ENCODE data around the gene NADK. TPM values are rescaled to one million over a fixed set of nuclear protein-coding genes. Genes with fewer than 3 reads are reported as not detected.

Gene NADK
- total RNA-seq, 2 donors from 2014 or later, result 39.0 to 90.2 TPM

DNA sequence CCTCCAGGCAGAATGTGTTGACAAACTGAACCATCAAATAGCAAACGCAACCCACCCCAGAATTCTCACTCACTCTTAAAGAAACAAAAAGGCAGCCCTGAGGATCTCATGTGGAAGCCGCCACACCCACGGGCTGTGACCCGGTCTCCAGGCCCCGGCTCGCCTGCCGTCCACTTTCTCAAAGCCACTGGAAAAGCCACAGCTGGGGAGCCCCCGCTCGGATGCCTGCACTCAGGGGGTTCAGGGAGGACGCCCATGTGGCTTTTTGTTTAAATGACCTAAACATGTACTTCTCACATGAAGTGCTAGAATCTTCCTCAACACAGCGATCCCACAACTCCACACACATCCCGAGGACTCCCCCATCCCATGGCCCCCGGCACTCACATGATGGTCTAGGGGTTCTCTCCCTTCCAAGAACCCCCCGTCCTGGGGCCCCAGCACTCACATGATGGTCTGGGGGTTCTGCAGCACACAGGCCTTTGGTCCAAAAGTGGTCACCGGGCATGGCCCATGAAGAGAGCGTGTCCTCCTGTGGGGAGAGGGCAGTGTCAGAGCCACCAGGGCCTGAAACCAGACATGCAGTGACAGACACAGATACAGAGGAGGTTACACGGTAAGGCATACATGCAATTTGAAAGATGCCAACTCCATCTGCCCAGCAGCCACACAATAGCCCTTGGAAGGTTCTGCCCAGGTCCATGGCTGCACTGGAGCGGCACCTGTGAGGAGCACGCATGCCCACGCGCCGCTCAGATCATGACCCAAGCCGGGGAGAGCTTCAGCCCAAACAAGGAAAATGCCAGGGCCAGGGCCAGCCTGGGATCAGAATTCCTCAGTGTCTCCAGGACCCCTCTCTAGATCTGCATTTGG is 16.5 kb downstream of the NADK start:
- H3K27ac Mint-ChIP-seq, result no peak overlapping the region
- no peaks in the 10 kb centered on the region for H3K4me1 Mint-ChIP-seq
- no peak for ATAC-seq (replicated peaks)
- no peaks in the 10 kb centered on the region for H3K27me3 Mint-ChIP-seq
- H3K4me3 Mint-ChIP-seq, result no peak overlapping the region
- peaks cover 90% of the 10 kb centered on the region for H3K36me3 Mint-ChIP-seq (ENCODE audit: low read depth)
- no peaks in the 10 kb centered on the region for H3K9me3 Mint-ChIP-seq

GRCh38 chr1:1760715-1761114 is 17.6 kb downstream of the NADK start:
- no peak overlapping the region for H3K27ac Mint-ChIP-seq
- no peaks in the 10 kb centered on the region for H3K27me3 Mint-ChIP-seq
- no peaks in the 10 kb centered on the region for H3K4me1 Mint-ChIP-seq
- no peak for ATAC-seq (replicated peaks)
- H3K4me3 Mint-ChIP-seq, result no peak overlapping the region
- no peaks in the 10 kb centered on the region for H3K9me3 Mint-ChIP-seq
- H3K36me3 Mint-ChIP-seq (ENCODE audit: low read depth), result peaks cover 88% of the 10 kb centered on the region

DNA sequence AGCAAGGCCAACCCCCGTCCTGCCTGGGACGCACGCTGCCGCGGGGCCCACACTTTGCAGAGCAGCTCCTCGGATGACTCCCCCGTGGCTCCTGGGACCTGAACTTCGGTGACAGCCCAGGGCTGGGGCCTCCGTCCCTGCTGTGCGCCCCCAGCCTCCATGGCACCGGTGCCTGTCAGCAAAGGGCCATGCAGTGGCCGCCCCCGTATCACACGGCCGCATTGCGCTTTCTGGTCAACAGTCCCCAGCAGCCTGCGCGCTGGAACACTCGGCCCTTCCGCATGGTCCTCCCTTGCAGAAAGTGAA is 18.0 kb downstream of the NADK start:
- H3K4me1 Mint-ChIP-seq, result no peaks in the 10 kb centered on the region
- H3K9me3 Mint-ChIP-seq, result no peaks in the 10 kb centered on the region
- no peak for ATAC-seq (replicated peaks)
- H3K27me3 Mint-ChIP-seq, result no peaks in the 10 kb centered on the region
- H3K4me3 Mint-ChIP-seq, result no peak overlapping the region
- H3K27ac Mint-ChIP-seq, result no peak overlapping the region
- peaks cover 86% of the 10 kb centered on the region for H3K36me3 Mint-ChIP-seq (ENCODE audit: low read depth)

- Mint-ChIP-seq H3K4me3 (no peak overlapping the region), H3K36me3 (ENCODE audit: low read depth) (peaks cover 86% of the 10 kb centered on the region), H3K27ac (no peak overlapping the region), H3K27me3 (no peaks in the 10 kb centered on the region), H3K4me1 (no peaks in the 10 kb centered on the region), H3K9me3 (no peaks in the 10 kb centered on the region)
- no peak for ATAC-seq (replicated peaks)
Observed at GRCh38 chr1:1759456-1760344, 18.6 kb downstream of the NADK start.

DNA sequence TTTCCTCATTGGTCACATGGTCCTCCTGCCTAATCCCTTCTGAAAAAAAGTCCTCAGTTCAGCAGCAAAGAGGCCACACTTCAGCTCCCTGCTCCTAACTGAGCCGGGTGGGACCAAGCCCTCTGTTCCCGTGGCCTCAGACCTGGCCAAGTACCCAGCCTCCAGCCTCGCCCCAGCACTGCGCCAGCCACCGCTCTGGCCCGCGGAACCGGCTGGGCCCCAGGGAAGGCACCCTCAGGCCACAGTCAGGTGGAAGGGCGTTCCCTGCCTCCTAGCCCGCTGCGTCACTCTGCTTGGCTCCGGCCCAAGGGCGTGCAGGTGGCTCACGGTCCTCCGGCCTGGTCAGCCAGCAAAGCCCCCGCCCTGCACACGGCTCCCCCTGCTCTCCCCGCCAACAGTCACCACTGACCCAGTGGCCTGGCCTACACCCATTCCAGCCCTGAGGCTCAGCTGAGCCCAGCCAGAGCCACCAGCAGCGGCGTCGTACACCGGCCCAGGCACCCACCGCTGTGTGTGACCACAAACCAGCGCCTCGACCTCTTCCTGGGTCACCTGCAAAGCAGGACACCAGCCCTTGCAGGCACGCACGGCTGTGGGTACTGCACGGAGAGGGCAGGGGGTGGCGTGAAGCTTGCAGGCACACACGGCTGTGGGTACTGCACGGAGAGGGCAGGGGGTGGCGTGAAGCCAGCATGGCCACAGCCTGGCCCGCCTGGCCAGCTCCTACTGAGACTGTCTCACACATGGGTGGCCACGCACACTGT is 19.4 kb downstream of the NADK start:
- no peak overlapping the region for H3K27ac Mint-ChIP-seq
- ATAC-seq (replicated peaks), result no peak
- H3K4me1 Mint-ChIP-seq, result no peaks in the 10 kb centered on the region
- H3K36me3 Mint-ChIP-seq (ENCODE audit: low read depth), result peaks cover 79% of the 10 kb centered on the region
- H3K9me3 Mint-ChIP-seq, result no peaks in the 10 kb centered on the region
- H3K27me3 Mint-ChIP-seq, result no peaks in the 10 kb centered on the region
- no peak overlapping the region for H3K4me3 Mint-ChIP-seq

DNA sequence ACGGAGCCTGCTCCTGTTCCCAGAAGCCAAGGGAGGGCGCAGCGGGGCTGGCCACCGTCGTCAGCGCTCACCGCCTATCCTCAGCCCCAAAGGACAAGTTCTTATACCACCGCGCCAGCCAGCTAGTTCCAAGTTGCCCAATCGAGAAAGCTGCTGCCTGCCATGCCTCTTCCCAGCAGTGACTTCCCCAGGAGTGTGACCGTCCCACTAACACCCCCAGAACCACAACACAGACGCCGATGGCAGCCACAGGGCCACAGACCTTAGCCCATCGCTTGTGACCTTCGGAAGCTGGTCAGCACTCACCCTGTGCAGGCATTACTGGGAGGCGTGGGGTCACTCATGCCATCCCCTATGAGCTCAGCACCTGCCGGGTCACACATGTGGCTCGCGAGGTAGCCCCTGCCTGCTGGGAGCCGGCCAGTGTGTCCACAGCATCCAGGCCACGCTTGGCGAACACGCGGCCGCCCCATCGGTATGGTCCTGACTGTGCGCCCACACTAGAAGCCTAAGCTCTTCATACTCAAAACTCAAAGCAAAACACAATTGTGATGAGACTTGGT is 20.1 kb downstream of the NADK start:
- no peaks in the 10 kb centered on the region for H3K27me3 Mint-ChIP-seq
- H3K4me1 Mint-ChIP-seq, result no peaks in the 10 kb centered on the region
- no peak overlapping the region for H3K4me3 Mint-ChIP-seq
- no peak overlapping the region for H3K27ac Mint-ChIP-seq
- no peak for ATAC-seq (replicated peaks)
- H3K9me3 Mint-ChIP-seq, result no peaks in the 10 kb centered on the region
- H3K36me3 Mint-ChIP-seq (ENCODE audit: low read depth), result peaks cover 72% of the 10 kb centered on the region

DNA sequence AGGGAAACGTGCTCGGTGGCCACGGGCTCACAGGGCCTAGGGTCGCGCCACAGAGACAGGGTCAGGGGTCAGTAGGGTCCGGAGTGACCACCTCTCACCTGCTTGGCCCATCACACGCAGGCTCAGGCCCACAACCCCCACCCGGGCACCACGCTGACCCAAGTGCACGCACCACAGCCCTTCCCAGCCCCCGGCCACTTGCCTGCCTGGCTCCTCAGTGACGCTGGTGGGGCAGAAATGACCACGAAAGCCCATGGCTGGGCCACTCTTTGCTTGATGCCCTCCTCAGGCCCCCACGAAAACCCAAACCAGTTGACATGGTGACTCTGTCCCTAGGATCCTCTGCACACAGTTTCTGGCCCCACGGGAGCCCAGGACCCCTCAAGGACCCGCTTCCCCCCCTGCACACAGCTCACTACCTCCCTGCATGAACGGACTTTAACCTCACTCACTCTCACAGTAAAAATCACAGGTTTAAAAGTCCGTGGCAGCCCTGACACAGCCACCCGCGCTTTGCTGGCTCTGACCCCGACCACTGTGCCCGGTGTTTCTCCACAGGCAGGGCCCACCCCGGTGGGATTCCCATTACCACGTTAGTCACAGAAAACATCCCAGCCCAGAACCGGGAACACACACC is 20.7 kb downstream of the NADK start:
- Mint-ChIP-seq H3K27ac (no peak overlapping the region), H3K36me3 (ENCODE audit: low read depth) (peaks cover 66% of the 10 kb centered on the region), H3K4me3 (no peak overlapping the region), H3K4me1 (no peaks in the 10 kb centered on the region), H3K27me3 (no peaks in the 10 kb centered on the region), H3K9me3 (no peaks in the 10 kb centered on the region)
- no peak for ATAC-seq (replicated peaks)

DNA sequence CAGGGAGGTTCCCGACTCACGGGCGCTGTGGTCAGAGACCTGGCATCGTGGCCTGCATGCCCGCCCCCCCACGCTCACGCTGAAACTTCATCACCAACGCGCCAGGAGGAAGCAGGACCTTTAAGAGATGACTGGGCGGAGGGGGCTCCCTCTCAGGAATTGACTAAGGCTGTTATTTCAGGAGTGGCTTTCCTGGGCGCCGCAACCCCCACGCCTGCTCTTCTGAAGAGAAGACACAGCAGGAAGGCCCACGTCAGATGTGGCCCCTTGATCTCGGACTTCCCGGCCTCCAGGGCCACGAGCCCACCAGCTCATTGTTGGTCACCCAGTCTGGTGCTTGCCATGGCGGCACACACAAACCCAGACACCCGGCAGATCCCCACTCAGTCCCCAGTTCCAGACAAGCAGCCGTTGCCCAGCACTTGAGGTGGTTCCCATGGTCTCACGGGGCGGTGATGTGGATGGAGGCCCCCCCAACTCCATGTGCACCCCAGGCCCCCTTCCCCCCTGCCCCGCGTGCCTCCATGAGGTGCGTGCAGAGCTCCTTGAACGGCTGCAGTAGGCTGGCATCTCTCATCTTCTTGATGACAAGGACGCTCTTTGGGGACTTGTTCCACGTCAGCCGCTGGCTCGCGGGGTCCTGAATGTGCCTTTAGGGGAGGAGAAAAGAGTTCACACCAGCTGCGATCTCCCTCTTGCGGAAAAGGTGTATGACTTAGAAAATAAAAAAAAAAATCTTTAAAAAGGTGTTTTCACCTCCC is 21.4 kb downstream of the NADK start:
- Mint-ChIP-seq H3K9me3 (no peaks in the 10 kb centered on the region), H3K27ac (no peak overlapping the region), H3K36me3 (ENCODE audit: low read depth) (peaks cover 66% of the 10 kb centered on the region), H3K4me3 (no peak overlapping the region), H3K4me1 (no peaks in the 10 kb centered on the region), H3K27me3 (no peaks in the 10 kb centered on the region)
- no peak for ATAC-seq (replicated peaks)

DNA sequence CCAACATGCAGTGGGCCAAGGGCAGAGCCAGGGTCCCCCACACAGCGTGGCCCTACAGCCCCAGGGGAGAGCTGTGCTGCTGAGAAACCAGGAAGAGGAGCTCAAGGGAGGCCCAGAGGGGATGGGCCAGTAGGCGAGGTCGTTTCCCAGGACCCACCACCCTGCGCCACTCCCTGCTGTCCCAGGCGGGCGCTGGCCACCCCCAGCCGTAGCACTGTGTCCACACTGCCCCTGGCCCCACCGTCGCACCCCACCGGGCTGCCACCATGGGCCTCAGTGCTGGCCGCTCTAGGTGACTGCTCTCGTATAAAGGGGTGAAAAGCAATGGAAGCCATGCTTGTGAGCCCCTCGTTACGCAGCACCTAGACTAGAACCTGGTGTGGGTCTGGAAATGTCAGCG is 22.4 kb downstream of the NADK start:
- no peak overlapping the region for H3K4me3 Mint-ChIP-seq
- H3K27ac Mint-ChIP-seq, result no peak overlapping the region
- H3K36me3 Mint-ChIP-seq (ENCODE audit: low read depth), result peaks cover 56% of the 10 kb centered on the region
- ATAC-seq (replicated peaks), result no peak
- no peaks in the 10 kb centered on the region for H3K27me3 Mint-ChIP-seq
- H3K9me3 Mint-ChIP-seq, result no peaks in the 10 kb centered on the region
- H3K4me1 Mint-ChIP-seq, result no peaks in the 10 kb centered on the region

DNA sequence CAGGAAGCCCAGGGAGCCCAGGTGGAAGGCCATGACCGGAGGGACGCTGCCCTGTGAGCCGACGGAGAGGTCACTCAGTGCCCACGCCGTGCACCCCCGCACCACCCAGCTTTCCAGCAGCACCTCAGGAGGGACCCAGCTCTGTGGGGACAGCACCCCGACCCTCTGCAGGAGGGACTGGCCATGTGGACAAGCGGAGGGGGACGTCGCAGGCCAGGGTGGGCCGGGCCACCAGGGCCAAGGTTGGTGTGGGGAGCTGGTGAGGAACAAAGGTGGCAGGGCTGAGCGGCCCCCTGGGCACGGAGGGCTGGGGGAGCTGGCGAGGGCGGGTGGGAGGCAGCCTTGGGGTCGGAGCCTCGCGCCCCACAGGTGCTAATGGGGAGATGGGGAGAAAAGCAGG is 22.8 kb downstream of the NADK start:
- ATAC-seq (replicated peaks), result no peak
- no peak overlapping the region for H3K27ac Mint-ChIP-seq
- H3K4me1 Mint-ChIP-seq, result no peaks in the 10 kb centered on the region
- H3K9me3 Mint-ChIP-seq, result no peaks in the 10 kb centered on the region
- H3K36me3 Mint-ChIP-seq (ENCODE audit: low read depth), result peaks cover 52% of the 10 kb centered on the region
- H3K4me3 Mint-ChIP-seq, result no peak overlapping the region
- H3K27me3 Mint-ChIP-seq, result no peaks in the 10 kb centered on the region

DNA sequence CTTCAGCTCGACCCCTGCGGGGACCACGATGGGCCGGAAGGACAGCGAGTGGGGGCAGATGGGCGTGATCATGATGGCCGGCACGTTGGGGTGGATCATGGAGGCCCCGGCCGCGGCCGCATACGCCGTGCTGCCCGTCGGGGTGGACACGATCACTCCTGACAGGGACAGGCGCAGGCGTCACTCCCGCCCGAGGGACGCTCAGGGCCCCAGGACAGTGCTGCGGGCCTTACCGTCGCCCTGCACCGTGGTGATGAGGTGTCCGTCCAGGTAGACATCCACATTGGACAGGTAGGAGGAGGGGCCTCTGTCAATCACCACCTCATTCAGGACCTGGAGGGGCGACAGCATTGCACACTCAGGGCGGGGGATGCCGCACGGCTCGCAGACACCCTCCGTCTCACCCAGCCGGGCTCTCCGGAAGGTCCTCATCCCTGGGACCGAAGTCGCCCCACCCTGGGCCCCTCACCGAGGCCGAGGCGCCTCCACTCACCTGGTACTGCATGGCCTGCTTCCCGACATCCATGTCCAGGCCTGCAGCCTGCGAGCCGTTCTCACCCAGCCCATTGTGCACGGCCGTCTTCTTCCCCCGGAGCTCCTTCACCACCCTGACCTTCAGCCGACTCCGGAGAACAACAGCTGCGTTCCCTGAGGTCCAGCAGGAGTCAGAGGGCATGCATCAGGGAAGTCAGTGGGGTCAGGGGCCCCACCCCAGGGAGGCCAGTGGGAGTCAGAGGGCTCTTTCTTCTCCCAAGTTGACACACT is 24.0 kb downstream of the NADK start:
- no peak for ATAC-seq (replicated peaks)
- no peaks in the 10 kb centered on the region for H3K27me3 Mint-ChIP-seq
- no peak overlapping the region for H3K27ac Mint-ChIP-seq
- no peak overlapping the region for H3K4me3 Mint-ChIP-seq
- H3K4me1 Mint-ChIP-seq, result no peaks in the 10 kb centered on the region
- no peaks in the 10 kb centered on the region for H3K9me3 Mint-ChIP-seq
- peaks cover 46% of the 10 kb centered on the region for H3K36me3 Mint-ChIP-seq (ENCODE audit: low read depth)

DNA sequence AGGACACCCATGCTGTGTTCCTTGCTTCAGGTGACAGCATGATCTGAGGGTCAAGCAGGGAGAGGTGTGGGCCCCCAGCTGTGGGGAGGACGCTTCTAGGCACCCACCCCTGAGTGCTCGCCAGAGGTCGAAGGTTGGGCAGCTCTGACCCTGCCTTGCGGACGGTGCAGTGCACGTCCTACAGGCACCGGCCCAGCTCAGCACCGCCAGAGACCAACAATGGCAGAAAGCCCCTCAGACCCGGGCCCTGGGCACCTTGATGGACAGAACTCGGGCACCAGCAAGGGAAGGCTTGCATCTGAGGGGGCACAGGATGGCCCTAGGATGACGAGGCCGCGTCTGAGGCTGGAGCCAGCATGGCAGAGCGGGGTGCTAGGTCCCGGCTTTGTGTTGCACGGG is 24.7 kb downstream of the NADK start:
- Mint-ChIP-seq H3K4me3 (no peak overlapping the region), H3K36me3 (ENCODE audit: low read depth) (peaks cover 40% of the 10 kb centered on the region), H3K4me1 (no peaks in the 10 kb centered on the region), H3K27ac (no peak overlapping the region), H3K9me3 (no peaks in the 10 kb centered on the region), H3K27me3 (no peaks in the 10 kb centered on the region)
- no peak for ATAC-seq (replicated peaks)

Data from activated T-helper 17 cell treated with anti-CD3 and anti-CD28 coated beads, Interleukin-2, amount 50 U/mL, for 72 hours (primary cell).